ENCODE measurements around the gene BRD4.
"Not testable (repeated sequence)": the region's sequence is repeated elsewhere in the genome, so short reads cannot be mapped to it uniquely, and the experiment has no call there.

The BRD4 gene

GRCh38 chr19:15332311-15332996 lies at the start of gene BRD4:
TSS of gene BRD4 (minus strand) at chr19:15332539. CDS start at chr19:15273099, 59,440 bp downstream.
- in situ Hi-C loops (cut with MboI; ENCODE audit: low sequenced_read_pairs) = no loop called here

DNA sequence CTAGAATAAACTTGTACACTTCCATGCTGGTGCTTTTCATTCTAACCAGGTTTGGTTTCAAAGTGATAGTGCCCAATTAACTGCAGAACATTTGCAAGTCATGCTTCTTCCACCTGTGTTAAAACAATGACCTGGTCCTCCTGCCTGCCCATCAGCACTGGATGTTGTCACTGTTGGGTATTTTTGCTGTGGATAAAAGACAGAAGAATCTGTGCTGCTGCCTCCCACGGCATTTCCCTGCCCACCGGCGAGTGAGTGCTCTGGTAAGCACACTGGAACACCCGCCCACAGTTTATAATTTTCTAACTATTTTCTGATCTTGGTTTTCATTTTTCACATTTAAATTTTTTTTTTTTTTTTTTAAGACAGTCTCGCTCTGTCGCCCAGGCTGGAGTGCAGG lies 49.5 kb upstream of the BRD4 start:
- in situ Hi-C loops (cut with MboI; ENCODE audit: low sequenced_read_pairs) = no loop called here

DNA sequence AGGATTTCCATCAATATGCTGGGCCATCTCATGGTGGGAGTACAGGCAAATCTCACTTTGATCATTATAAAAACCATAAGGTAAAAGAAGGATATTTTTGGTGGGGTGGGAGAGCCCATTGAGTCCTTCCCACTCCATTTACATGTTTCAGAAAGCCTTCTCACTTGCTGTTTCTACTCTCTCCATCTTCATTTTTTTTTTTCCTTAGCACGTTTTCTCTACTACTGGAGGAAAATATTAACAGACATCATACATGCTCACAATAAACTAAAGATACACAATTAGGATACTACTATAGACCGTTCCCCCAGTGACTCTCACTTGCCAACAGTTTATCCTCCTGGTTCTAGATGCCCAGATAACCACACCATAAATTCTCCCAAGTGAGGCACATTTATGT lies 49.1 kb upstream of the BRD4 start:
- in situ Hi-C loops (cut with MboI; ENCODE audit: low sequenced_read_pairs) = no loop called here

- in situ Hi-C loops (cut with MboI; ENCODE audit: low sequenced_read_pairs) = no loop called here
Measured at GRCh38 chr19:15379999-15380647, 47.8 kb upstream of the BRD4 start.

- in situ Hi-C loops (cut with MboI; ENCODE audit: low sequenced_read_pairs) = no loop called here
Measured at GRCh38 chr19:15379083-15379998, 47.0 kb upstream of the BRD4 start, which contains the start of gene AKAP8. TSS of gene AKAP8 (minus strand) at chr19:15379787. CDS start at chr19:15379731, 56 bp downstream.

GRCh38 chr19:15378534-15379082 lies 46.3 kb upstream of the BRD4 start:
- in situ Hi-C loops (cut with MboI; ENCODE audit: low sequenced_read_pairs) = no loop called here

- in situ Hi-C loops (cut with MboI; ENCODE audit: low sequenced_read_pairs) = no loop called here
Measured at GRCh38 chr19:15374796-15375440, 42.6 kb upstream of the BRD4 start.

DNA sequence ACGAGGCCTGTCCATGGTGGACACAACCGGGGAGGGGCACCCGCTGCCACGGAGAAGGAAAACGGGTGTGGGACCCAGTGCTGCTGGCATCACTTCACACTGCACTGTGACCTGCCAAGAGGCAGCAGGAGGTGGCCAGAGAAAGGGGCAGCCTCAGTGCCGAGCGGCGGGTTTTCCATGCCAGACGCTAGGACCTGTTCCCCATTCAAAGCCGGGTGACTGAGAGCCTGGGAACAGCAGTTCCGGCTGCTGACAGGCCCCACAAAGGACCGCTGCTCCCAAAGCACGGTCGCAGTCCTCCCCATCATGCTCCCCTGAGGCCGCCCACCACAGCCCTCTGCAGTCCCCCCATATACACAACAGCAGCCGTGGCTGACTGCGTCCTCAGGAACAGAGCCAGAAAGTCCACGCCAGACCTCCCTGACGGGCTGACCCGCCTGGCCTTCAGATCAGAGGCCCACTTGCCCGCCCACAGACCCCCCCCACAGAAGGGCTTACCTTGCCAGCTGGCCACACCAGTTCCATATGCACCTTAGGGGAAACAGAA lies 41.8 kb upstream of the BRD4 start:
- in situ Hi-C loops (cut with MboI; ENCODE audit: low sequenced_read_pairs) = no loop called here

GRCh38 chr19:15373644-15374043 lies 41.3 kb upstream of the BRD4 start:
- in situ Hi-C loops (cut with MboI; ENCODE audit: low sequenced_read_pairs) = no loop called here

DNA sequence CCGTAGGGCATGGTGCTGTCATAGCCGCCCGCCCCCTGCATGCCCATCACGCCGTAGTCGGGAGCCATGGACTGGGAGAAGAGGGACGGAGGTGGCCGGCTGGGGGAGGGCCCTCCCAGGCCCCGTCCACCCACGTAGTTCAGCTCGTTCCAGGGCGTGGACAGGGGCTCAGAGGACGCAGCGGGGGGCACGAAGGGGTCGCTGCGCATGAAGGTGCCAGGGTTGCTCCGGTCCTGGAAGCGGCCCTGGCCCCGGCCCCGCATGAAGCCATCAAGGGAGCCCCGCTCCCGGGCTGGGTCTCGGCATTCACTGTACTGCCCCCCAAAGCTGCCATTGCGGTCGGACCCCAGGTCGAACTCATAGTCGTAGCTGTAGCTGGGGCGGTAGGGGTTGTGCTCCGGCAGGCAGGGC lies 40.6 kb upstream of the BRD4 start:
- in situ Hi-C loops (cut with MboI; ENCODE audit: low sequenced_read_pairs) = no loop called here

GRCh38 chr19:15372470-15372869 lies 40.1 kb upstream of the BRD4 start:
- in situ Hi-C loops (cut with MboI; ENCODE audit: low sequenced_read_pairs) = no loop called here

DNA sequence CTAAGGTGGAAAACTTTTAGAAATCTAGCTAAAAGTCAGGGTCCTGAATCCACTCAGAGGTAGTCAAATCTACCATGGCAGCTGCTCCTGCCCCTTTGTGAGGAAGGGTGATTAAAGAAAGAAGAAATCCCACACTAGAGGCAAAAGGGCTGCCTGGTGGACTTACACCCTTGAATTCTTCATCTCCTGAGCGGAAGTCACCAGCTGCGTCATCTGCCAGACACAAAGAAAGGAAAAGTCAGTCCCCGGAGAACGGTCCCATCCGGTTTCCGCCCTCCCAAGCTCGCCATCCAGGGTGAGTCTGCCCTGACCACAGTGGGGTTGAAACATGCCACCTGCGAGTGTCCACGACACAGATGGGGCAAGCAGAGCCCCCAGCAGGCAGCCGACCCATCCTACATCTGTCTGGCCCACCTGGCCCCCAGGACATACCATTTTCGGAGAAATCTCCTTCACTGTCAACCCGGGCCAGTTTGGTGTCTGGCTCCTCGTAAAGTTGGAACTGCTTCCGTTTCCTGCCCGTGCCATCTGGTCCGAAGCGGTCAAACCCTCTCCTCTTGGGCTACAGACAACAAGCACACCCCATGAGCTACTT lies 39.5 kb upstream of the BRD4 start:
- in situ Hi-C loops (cut with MboI; ENCODE audit: low sequenced_read_pairs) = no loop called here

GRCh38 chr19:15371119-15371518 lies 38.8 kb upstream of the BRD4 start:
- in situ Hi-C loops (cut with MboI; ENCODE audit: low sequenced_read_pairs) = no loop called here

DNA sequence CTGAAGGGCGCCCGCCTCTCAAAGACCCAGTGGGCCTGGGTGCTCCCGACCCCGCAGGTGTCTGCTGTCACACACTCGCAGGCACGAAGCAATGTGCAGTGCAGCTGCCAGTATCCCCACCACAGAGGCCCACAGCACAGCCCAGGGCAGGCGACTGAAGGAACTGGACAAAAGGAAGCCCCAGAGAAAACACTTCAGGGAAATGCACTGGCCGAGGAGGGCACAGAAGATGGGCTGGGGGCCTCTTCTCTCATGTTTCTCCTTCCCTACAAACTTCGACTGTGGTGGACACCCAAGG lies 37.2 kb upstream of the BRD4 start:
- in situ Hi-C loops (cut with MboI; ENCODE audit: low sequenced_read_pairs) = no loop called here

GRCh38 chr19:15368798-15369593 lies 36.7 kb upstream of the BRD4 start:
- in situ Hi-C loops (cut with MboI; ENCODE audit: low sequenced_read_pairs) = no loop called here

DNA sequence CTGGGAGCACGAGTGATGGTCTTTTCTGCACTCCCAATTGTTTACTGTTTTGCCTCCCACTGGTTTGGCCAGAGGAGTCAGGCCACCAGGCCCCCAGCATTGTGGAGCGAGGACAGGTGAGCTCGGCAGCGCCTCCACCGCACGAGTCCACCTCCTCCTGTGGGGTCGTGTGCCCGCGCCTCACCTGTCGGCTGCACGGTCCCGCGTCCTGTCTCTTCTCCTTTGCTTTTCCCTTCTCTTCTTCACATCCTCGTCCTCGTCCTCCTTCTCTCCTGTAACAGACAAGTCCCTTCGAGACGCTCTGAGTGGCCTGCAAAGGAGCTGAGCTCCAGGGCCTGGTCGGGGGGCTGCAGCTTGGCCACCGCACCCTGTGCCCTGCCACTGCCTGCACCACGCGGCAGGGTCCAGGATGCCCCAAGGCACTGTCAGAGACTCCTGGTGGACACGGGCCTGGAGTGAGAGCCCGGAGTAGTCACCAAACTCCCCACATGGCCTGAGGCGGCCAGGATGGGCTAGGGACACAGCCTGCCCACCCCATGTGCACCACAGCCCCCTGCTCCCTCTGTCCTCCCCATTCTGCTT lies 35.8 kb upstream of the BRD4 start:
- in situ Hi-C loops (cut with MboI; ENCODE audit: low sequenced_read_pairs) = no loop called here

GRCh38 chr19:15367439-15367838 lies 35.1 kb upstream of the BRD4 start:
- in situ Hi-C loops (cut with MboI; ENCODE audit: low sequenced_read_pairs) = no loop called here

- in situ Hi-C loops (cut with MboI; ENCODE audit: low sequenced_read_pairs) = no loop called here
Measured at GRCh38 chr19:15365264-15365663, 32.9 kb upstream of the BRD4 start.

DNA sequence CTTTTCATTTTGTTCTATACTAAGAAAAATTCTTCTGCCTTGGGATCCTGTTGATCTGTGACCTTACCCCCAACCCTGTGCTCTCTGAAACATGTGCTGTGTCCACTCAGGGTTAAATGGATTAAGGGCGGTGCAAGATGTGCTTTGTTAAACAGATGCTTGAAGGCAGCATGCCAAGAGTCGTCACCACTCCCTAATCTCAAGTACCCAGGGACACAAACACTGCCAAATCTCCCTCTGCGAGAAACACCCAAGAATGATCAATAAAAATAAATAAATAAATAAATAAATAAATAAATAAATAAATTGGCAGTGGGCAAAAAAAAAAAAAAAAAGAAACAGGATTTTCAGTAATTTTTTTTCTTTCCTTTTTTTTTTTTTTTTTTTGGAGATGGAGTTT lies 31.5 kb upstream of the BRD4 start:
- in situ Hi-C loops (cut with MboI; ENCODE audit: low sequenced_read_pairs) = not testable (repeated sequence)
